Measurements from ENCODE around the gene ACACB.

ACACB gene

GRCh38 chr12:109178532-109178931, 62.1 kb downstream of the ACACB start:
- no peak for DNase-seq

GRCh38 chr12:109179927-109180326, 63.5 kb downstream of the ACACB start:
- DNase-seq = no peak

- no peak for DNase-seq
These were observed 65.9 kb downstream of the ACACB start for GRCh38 chr12:109182041-109182839.

GRCh38 chr12:109185441-109185840, 69.1 kb downstream of the ACACB start:
- no peak for DNase-seq

GRCh38 chr12:109186993-109187653, 70.7 kb downstream of the ACACB start:
- no peak for DNase-seq

- no peak for DNase-seq
These were observed 71.8 kb downstream of the ACACB start for GRCh38 chr12:109188108-109188712.

GRCh38 chr12:109189291-109189690, 72.9 kb downstream of the ACACB start:
- no peak for DNase-seq

- DNase-seq = no peak
These were observed 75.3 kb downstream of the ACACB start for GRCh38 chr12:109191621-109192250.

- DNase-seq = no peak
These were observed 76.0 kb downstream of the ACACB start for GRCh38 chr12:109192358-109192757.

- DNase-seq = no peak
These were observed 77.5 kb downstream of the ACACB start for GRCh38 chr12:109193896-109194295.

GRCh38 chr12:109196332-109196731, 79.9 kb downstream of the ACACB start:
- DNase-seq = no peak

- DNase-seq = no peak
These were observed 80.9 kb downstream of the ACACB start for GRCh38 chr12:109197327-109197726.

GRCh38 chr12:109199324-109199723, 82.9 kb downstream of the ACACB start:
- DNase-seq = no peak

GRCh38 chr12:109200825-109201495, 84.6 kb downstream of the ACACB start:
- DNase-seq = no peak

GRCh38 chr12:109201496-109201885, 85.1 kb downstream of the ACACB start:
- no peak for DNase-seq

GRCh38 chr12:109202770-109203169, 86.4 kb downstream of the ACACB start:
- DNase-seq = no peak

- no peak for DNase-seq
These were observed 87.1 kb downstream of the ACACB start for GRCh38 chr12:109203480-109203879.

- DNase-seq = no peak
These were observed 92.7 kb downstream of the ACACB start for GRCh38 chr12:109209082-109209481.

GRCh38 chr12:109212460-109213115, 96.2 kb downstream of the ACACB start:
- no peak for DNase-seq

GRCh38 chr12:109214131-109214530, 97.7 kb downstream of the ACACB start:
- DNase-seq = no peak

GRCh38 chr12:109218996-109219395, 102.6 kb downstream of the ACACB start:
- no peak for DNase-seq

- no peak for DNase-seq
These were observed 103.6 kb downstream of the ACACB start for GRCh38 chr12:109219938-109220337.
